H1 (cell line): ENCODE results near the gene NNMT. TPM values are rescaled to one million over a fixed set of nuclear protein-coding genes. Genes with fewer than 3 reads are reported as not detected.
A peak's percentile ranks its signal among the peaks of the same experiment; 100 is the strongest.

Source experiments
- CTCF ChIA-PET: fragments of 300-600 bp; sonication (Branson Sonifier 250); formaldehyde crosslinking; loops from one replicate; lab custom pipeline; 2021; ENCODE audit not compliant: partially characterized antibody; lab: Charles Lee
- POLR2A ChIA-PET: fragments of 300-600 bp; sonication (Branson Sonifier 250); formaldehyde crosslinking; loops from one replicate; lab custom pipeline; 2021; ENCODE audit warnings: inconsistent platforms; ENCODE audit not compliant: partially characterized antibody; lab: Charles Lee
- DNase-seq, 2 experiments: peaks; one replicate each; pipeline versions ENCODE4 v3.0.0 to v3.0.0-alpha.2; 2010 to 2022; ENCODE audit warnings: low spot score in 2 of 2, low read depth in 1 of 2, mixed read lengths in 1 of 2
- FAIRE-seq: peaks from 2 replicates; lab custom pipeline; 2011; peaks lifted over from hg19 to GRCh38; lab: Jason Lieb, UNC
- H2AFZ ChIP-seq: 2 replicates; pipeline ENCODE4 v1.8.1; 2012; ENCODE audit warnings: low read length, inconsistent platforms
- H2AK5ac ChIP-seq: 2 replicates; pipeline ENCODE4 v1.6.1; 2013; ENCODE audit warnings: low read depth, low read length
- H2BK120ac ChIP-seq: replicated peaks from 2 replicates; pipeline ENCODE3; 2013; ENCODE audit warnings: low read depth, low read length, inconsistent platforms
- H2BK12ac ChIP-seq: 2 replicates; pipeline ENCODE4 v1.6.1; 2013; ENCODE audit warnings: low read depth, low read length
- H2BK15ac ChIP-seq: 2 replicates; pipeline ENCODE4 v1.6.1; 2013; ENCODE audit warnings: low read length
- H2BK20ac ChIP-seq: 2 replicates; pipeline ENCODE4 v1.6.1; 2013; ENCODE audit warnings: low read length
- H2BK5ac ChIP-seq: 2 replicates; pipeline ENCODE4 v1.6.1; 2013; ENCODE audit warnings: low read depth, low read length
- H3K14ac ChIP-seq: 2 replicates; pipeline ENCODE4 v1.6.1; 2013; ENCODE audit warnings: inconsistent platforms; ENCODE audit not compliant: insufficient read length
- H3K18ac ChIP-seq: 2 replicates; pipeline ENCODE4 v1.6.1; 2013; ENCODE audit warnings: low read length; ENCODE audit errors: extremely low read depth
- H3K23ac ChIP-seq: 2 replicates; pipeline ENCODE4 v1.6.1; 2013; ENCODE audit warnings: inconsistent platforms; ENCODE audit not compliant: insufficient read length
- H3K23me2 ChIP-seq: 2 replicates; pipeline ENCODE4 v1.6.1; 2013; ENCODE audit warnings: low read depth, low read length
- H3K27ac ChIP-seq: 2 replicates; pipeline ENCODE4 v1.6.1; 2011; ENCODE audit warnings: low read depth, low read length, inconsistent platforms
- H3K27me3 ChIP-seq, 4 experiments: replicated peaks in 1 of 4; 1 replicate in 1 of 4; 2 replicates in 3 of 4; pipeline versions ENCODE4 v1.6.1 to v1.8.1; 2011 to 2013; ENCODE audit warnings: low read length in 3 of 4, mild to moderate bottlenecking in 3 of 4, inconsistent platforms in 2 of 4, mixed read lengths in 2 of 4, moderate library complexity in 1 of 4; ENCODE audit not compliant: control insufficient read depth in 3 of 4, insufficient read depth in 3 of 4; ENCODE audit errors: extremely low read depth in 1 of 4
- H3K36me3 ChIP-seq, 4 experiments: 2 replicates each; pipeline versions ENCODE4 v1.6.1 to v1.8.1; 2011 to 2013; ENCODE audit warnings: mild to moderate bottlenecking in 4 of 4, low read length in 3 of 4, moderate library complexity in 2 of 4, control low read depth in 1 of 4, inconsistent platforms in 1 of 4; ENCODE audit not compliant: insufficient read depth in 4 of 4, control insufficient read depth in 2 of 4
- H3K4ac ChIP-seq: replicated peaks from 2 replicates; pipeline ENCODE3; 2013; ENCODE audit warnings: low read length, low read depth, mixed read lengths, inconsistent platforms; ENCODE audit not compliant: insufficient read length
- H3K4me1 ChIP-seq, 4 experiments: replicated peaks in 1 of 4; 1 replicate in 1 of 4; 2 replicates in 3 of 4; pipeline versions ENCODE4 v1.6.1 to v1.8.1; 2011 to 2013; ENCODE audit warnings: low read length in 3 of 4, inconsistent platforms in 2 of 4, mixed read lengths in 1 of 4; ENCODE audit not compliant: insufficient read depth in 4 of 4, control insufficient read depth in 3 of 4
- H3K4me2 ChIP-seq, 2 experiments: 2 replicates each; pipeline versions ENCODE4 v1.6.1 to v1.8.1; 2011 to 2013; ENCODE audit warnings: low read depth in 2 of 2, low read length in 2 of 2, control low read depth in 1 of 2, inconsistent platforms in 1 of 2, mild to moderate bottlenecking in 1 of 2; ENCODE audit not compliant: insufficient read depth in 1 of 2
- H3K4me3 ChIP-seq, 4 experiments: fragments of 200-600, 300-600 bp in 1 of 4; sonication (generic), shearing (Covaris generic), sonication (Bioruptor Twin) in 1 of 4; 2 replicates each; pipeline versions ENCODE4 v1.5.1 to v1.8.1; 2011 to 2016; ENCODE audit warnings: low read length in 4 of 4, low read depth in 3 of 4, control low read depth in 2 of 4, inconsistent platforms in 2 of 4, mild to moderate bottlenecking in 2 of 4, mixed read lengths in 1 of 4, moderate library complexity in 1 of 4; ENCODE audit not compliant: insufficient read depth in 2 of 4; ENCODE audit errors: extremely low read depth in 1 of 4
- H3K56ac ChIP-seq: replicated peaks from 2 replicates; pipeline ENCODE3; 2013; ENCODE audit warnings: low read depth, mild to moderate bottlenecking, mixed read lengths, low read length, inconsistent platforms; ENCODE audit not compliant: insufficient read length
- H3K79me1 ChIP-seq: 2 replicates; pipeline ENCODE4 v1.6.1; 2013; ENCODE audit warnings: low read depth, low read length, control low read depth
- H3K79me2 ChIP-seq, 2 experiments: 2 replicates each; pipeline versions ENCODE4 v1.6.1 to v1.8.1; 2012 to 2013; ENCODE audit warnings: low read length in 2 of 2, mild to moderate bottlenecking in 2 of 2, inconsistent platforms in 1 of 2; ENCODE audit not compliant: insufficient read depth in 2 of 2, control insufficient read depth in 1 of 2
- H3K9ac ChIP-seq, 4 experiments: replicated peaks in 1 of 4; 1 replicate in 1 of 4; 2 replicates in 3 of 4; pipeline versions ENCODE4 v1.6.1 to v1.8.1; 2011 to 2013; ENCODE audit warnings: low read depth in 3 of 4, low read length in 3 of 4, control low read depth in 2 of 4, mild to moderate bottlenecking in 2 of 4, moderate library complexity in 2 of 4, inconsistent platforms in 1 of 4; ENCODE audit errors: extremely low read depth in 1 of 4
- H3K9me3 ChIP-seq, 2 experiments: 2 replicates each; pipeline versions ENCODE4 v1.6.1 to v1.8.1; 2012 to 2013; ENCODE audit warnings: mild to moderate bottlenecking in 2 of 2, moderate library complexity in 2 of 2, control low read depth in 1 of 2, inconsistent platforms in 1 of 2, low read depth in 1 of 2, low read length in 1 of 2, mixed read lengths in 1 of 2; ENCODE audit not compliant: insufficient read depth in 2 of 2
- H4K20me1 ChIP-seq, 2 experiments: replicated peaks in 1 of 2; 2 replicates each; pipeline versions ENCODE3 to v1.8.1; 2011 to 2013; ENCODE audit warnings: inconsistent platforms in 2 of 2, low read length in 2 of 2, mild to moderate bottlenecking in 1 of 2; ENCODE audit not compliant: insufficient read depth in 2 of 2, control insufficient read depth in 1 of 2
- H4K5ac ChIP-seq: 2 replicates; pipeline ENCODE4 v1.6.1; 2013; ENCODE audit warnings: low read length, low read depth, mixed read lengths, inconsistent platforms; ENCODE audit not compliant: insufficient read length
- H4K8ac ChIP-seq: 2 replicates; pipeline ENCODE4 v1.8.0; 2013; ENCODE audit warnings: mild to moderate bottlenecking, moderate library complexity, low read length, inconsistent platforms; ENCODE audit not compliant: insufficient read depth; ENCODE audit errors: extremely low read depth
- H4K91ac ChIP-seq: replicated peaks from 2 replicates; pipeline ENCODE3; 2013; ENCODE audit warnings: low read length, mixed read lengths, inconsistent platforms; ENCODE audit not compliant: insufficient read length
- CBX5 ChIP-seq: fragments of 300-800, 300-1000 bp; sonication (generic); IDR thresholded peaks from 2 replicates; pipeline ENCODE4 v1.7.1; 2016; ENCODE audit warnings: antibody characterized with exemption, low read length, low read depth
- SIRT6 ChIP-seq: IDR thresholded peaks from one replicate; pipeline ENCODE4 v1.7.1; 2012; ENCODE audit warnings: low read length, inconsistent platforms
- TBP ChIP-seq: IDR thresholded peaks from 2 replicates; pipeline ENCODE4 v1.6.1; 2011; ENCODE audit warnings: low read depth, low read length, improper control_type of control experiment
- WGBS, 2 experiments: shearing (Covaris generic) in 1 of 2; methylation state at CpG; one replicate each; pipeline versions ENCODE4 v1.1.6 to v1.1.7; 2013 to 2015; ENCODE audit warnings: low lambda C conversion rate in 2 of 2, mixed read lengths in 2 of 2, inconsistent platforms in 1 of 2, low coverage in 1 of 2, missing lambda C conversion rate in 1 of 2; ENCODE audit not compliant: insufficient replicate concordance in 2 of 2, insufficient coverage in 1 of 2, insufficient read length in 1 of 2; ENCODE audit errors: extremely low coverage in 1 of 2, missing lambda C conversion rate in 1 of 2; 5-methylcytosine and 5-hydroxymethylcytosine counted together
- polyA plus RNA-seq, 7 experiments: library from polyadenylated mRNA; depleted of rRNA in 3 of 7; stranded (reverse) in 5 of 7; unstranded in 2 of 7; fragments of >200 nt in 5 of 7; fragments of 200-250 nt in 2 of 7; gene quantifications; 1 replicate in 5 of 7; 2 replicates in 1 of 7; 4 replicates in 1 of 7; pipeline versions ENCODE4 v1.2.1 to v1.2.3, GENCODE V29; 2011 to 2013; ENCODE audit warnings: missing spikeins in 2 of 7, mixed read lengths in 2 of 7
- total RNA-seq: library from RNA; stranded (reverse); fragmentation: NEBNext Ultra II Directional; extraction: Animal tissue kit (Norgen Biotek cat#: 25700); gene quantifications from 2 replicates; pipeline ENCODE4 v1.2.1, GENCODE V29; 2021

Gene NNMT
- total and polyA plus RNA-seq, 2 of the 8 experiments (the other 6 are each of a cell fraction or from before 2014, with no cell fraction given) = not detected

- H2BK5ac ChIP-seq = no peak overlapping the region
- no peak overlapping the region for H3K4me2 ChIP-seq
- H3K18ac ChIP-seq = no peak overlapping the region
- H3K9ac ChIP-seq = no peak overlapping the region
- H3K27ac ChIP-seq = no peak overlapping the region
- no peak overlapping the region for H4K91ac ChIP-seq
- ChIA-PET CTCF (interaction anchor here (1.0 to 3.8 kb wide), 6 partner anchors 10 to 51 kb away, joined by 3 to 30 read pairs (median 6); no protein-coding TSS in a partner anchor), POLR2A (interaction anchor here (1.3 kb wide), 1 partner anchor 9 kb away, joined by 3 read pairs; no protein-coding TSS in a partner anchor)
- no peaks in the 10 kb centered on the region for H3K4me1 ChIP-seq
- H2BK12ac ChIP-seq = no peak overlapping the region
- no peak overlapping the region for H3K23ac ChIP-seq
- no peaks in the 10 kb centered on the region for H3K23me2 ChIP-seq
- H4K20me1 ChIP-seq = no peaks in the 10 kb centered on the region
- H4K5ac ChIP-seq = no peak overlapping the region
- no peak overlapping the region for H2AK5ac ChIP-seq
- no peak overlapping the region for H4K8ac ChIP-seq
- H3K79me2 ChIP-seq = no peaks in the 10 kb centered on the region
- H3K9me3 ChIP-seq = no peaks in the 10 kb centered on the region
- H3K4ac ChIP-seq = no peak overlapping the region
- H2BK120ac ChIP-seq = no peak overlapping the region
- no peak for DNase-seq
- 0 out of 2 replicates have a peak overlapping the region, but pooled peaks have one; percentile 23 for H2AFZ ChIP-seq
- H2BK15ac ChIP-seq = no peak overlapping the region
- H2BK20ac ChIP-seq = no peak overlapping the region
- no peak overlapping the region for H3K56ac ChIP-seq
- H3K14ac ChIP-seq = no peak overlapping the region
- FAIRE-seq = peak; percentile 57
- no peaks in the 10 kb centered on the region for H3K36me3 ChIP-seq
- no peaks in the 10 kb centered on the region for H3K27me3 ChIP-seq
- no peak overlapping the region for H3K4me3 ChIP-seq
- H3K79me1 ChIP-seq = no peaks in the 10 kb centered on the region
- WGBS, 2 experiments = 63% methylated on average over 5 of the region's 5 CpGs; no CpG with 5 or more reads in 1 of the 2 experiments
- TF ChIP-seq TBP = no peak
- no peak for TF ChIP-seq SIRT6
- no peak for TF ChIP-seq CBX5
These were observed 6.4 kb upstream of the NNMT start for GRCh38 chr11:114289779-114290178.
